ENCODE measurements around the gene MPHOSPH9. TPM values are rescaled to one million over a fixed set of nuclear protein-coding genes. Genes with fewer than 3 reads are reported as not detected.
A peak's percentile ranks its signal among the peaks of the same experiment; 100 is the strongest.
"Not testable (repeated sequence)": the region's sequence is repeated elsewhere in the genome, so short reads cannot be mapped to it uniquely, and the experiment has no call there.

Gene MPHOSPH9
- total RNA-seq, 1 donor from 2014 or later = 52.6 TPM

DNA sequence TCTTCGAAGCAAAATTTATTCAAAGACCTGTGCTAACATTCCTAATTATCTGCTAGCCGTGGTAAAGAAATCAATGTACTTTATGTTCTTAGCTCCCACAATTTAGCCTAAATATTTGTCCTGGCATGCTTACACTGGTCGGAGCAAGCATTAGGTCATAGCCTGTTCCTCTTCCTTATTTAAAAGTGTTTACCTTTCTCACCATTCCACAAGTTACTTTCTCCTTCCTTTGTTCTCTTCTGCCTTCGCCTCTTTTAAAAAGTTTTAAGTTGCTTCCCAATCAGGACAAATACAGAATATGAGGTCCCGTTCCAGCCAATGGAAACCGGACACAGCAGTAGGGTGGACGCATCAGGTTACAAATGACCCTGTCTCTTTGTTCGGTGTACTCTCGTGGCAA lies 27.1 kb upstream of the MPHOSPH9 start:
- TF ChIP-seq, protein P1, sequence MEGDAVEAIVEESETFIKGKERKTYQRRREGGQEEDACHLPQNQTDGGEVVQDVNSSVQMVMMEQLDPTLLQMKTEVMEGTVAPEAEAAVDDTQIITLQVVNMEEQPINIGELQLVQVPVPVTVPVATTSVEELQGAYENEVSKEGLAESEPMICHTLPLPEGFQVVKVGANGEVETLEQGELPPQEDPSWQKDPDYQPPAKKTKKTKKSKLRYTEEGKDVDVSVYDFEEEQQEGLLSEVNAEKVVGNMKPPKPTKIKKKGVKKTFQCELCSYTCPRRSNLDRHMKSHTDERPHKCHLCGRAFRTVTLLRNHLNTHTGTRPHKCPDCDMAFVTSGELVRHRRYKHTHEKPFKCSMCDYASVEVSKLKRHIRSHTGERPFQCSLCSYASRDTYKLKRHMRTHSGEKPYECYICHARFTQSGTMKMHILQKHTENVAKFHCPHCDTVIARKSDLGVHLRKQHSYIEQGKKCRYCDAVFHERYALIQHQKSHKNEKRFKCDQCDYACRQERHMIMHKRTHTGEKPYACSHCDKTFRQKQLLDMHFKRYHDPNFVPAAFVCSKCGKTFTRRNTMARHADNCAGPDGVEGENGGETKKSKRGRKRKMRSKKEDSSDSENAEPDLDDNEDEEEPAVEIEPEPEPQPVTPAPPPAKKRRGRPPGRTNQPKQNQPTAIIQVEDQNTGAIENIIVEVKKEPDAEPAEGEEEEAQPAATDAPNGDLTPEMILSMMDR (conservative IDR thresholded peaks at IDR 0.05; ENCODE audit: low read depth, low read length) = no peak
- H3K4me3 ChIP-seq (ENCODE audit: low read depth, low read length) = no peak overlapping the region
- no peak for DNase-seq (ENCODE audit: low read depth)

DNA sequence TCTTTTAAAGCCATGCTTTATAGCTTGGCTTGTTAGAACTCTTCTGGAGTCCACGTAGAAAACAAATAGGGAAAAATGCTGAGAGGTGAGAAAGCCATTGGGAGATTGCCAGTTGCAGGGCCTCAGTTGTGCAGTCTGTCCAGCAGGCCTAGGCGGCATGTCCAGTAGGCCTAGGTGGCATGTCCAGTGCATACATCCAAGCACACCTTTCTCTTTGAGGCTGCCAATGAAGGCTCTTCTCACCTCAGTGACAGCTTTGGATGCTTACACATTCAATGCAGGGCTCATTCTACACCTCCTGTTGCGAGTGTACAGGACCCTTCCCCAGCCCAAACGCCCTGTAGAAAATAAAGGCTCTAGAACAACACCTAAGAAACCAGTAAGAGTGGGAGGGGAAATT lies 25.7 kb upstream of the MPHOSPH9 start:
- no peak overlapping the region for H3K4me3 ChIP-seq (ENCODE audit: low read depth, low read length)
- TF ChIP-seq, protein P1 (conservative IDR thresholded peaks at IDR 0.05; ENCODE audit: low read depth, low read length) = no peak
- DNase-seq (ENCODE audit: low read depth) = no peak

DNA sequence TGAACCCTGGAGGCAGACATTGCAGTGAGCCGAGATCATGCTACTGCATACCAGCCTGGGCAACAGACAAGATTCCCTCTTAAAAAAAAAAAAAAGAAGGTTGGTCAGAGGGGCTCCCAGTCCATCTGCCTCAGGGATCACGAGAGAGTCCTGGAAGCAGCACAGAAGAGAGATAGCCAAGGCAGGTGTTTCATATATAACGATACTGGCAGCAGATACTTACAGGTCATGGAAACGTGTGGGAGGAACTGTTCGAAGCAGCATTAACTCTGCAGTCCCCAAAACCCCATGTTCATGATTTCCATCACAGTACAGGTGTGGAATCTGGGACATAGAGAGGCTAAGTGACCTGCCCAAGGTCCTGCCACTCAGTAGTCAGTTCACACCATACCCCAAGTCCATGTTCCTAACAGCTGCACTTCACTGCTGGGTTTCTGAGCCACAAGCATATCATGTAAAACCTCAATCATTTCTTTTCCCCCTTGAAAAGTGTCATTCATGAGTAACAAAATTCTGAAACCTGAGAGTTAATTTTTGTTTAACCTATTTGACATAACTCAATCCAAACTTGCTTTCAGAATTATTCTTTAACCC lies 22.0 kb upstream of the MPHOSPH9 start:
- H3K4me3 ChIP-seq (ENCODE audit: low read depth, low read length) = no peak overlapping the region
- TF ChIP-seq, protein P1 (conservative IDR thresholded peaks at IDR 0.05; ENCODE audit: low read depth, low read length) = no peak
- no peak for DNase-seq (ENCODE audit: low read depth)

DNA sequence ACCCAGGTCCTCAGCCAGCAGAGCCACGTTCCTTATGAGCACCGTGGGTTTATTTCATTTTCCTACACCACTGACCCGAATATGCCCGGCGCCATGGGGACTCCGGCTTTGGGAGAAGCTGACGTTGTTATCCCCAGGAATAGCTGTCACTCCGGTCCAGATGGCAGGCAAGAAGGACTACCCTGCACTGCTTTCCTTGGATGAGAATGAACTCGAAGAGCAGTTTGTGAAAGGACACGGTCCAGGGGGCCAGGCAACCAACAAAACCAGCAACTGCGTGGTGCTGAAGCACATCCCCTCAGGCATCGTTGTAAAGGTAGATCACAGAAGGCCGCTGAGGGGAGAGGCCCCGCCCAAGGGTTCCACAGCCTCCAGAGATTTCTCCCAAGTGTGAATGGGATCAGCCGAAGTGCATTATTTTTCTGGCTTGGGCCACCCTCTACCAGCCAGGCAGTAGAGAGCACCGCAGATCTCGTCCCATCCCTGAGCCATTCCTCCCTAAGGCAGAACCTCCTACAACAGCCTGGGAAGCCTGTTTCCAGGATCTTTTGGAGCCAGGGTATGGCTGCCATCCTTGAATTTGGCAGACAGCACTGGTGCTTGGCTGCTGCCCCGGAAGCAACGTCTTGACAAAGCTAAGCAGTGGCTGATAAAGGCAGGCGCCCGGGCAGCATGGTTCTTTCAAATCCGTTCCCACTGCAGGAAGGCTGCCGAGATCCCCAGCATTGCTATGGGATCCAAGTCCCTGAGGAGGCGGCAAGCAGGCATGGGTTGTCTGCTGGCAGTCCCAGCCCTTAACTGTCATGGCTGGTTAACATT lies 20.9 kb upstream of the MPHOSPH9 start:
- H3K4me3 ChIP-seq (ENCODE audit: low read depth, low read length) = no peak overlapping the region
- no peak for DNase-seq (ENCODE audit: low read depth)
- TF ChIP-seq, protein P1 (conservative IDR thresholded peaks at IDR 0.05; ENCODE audit: low read depth, low read length) = no peak

DNA sequence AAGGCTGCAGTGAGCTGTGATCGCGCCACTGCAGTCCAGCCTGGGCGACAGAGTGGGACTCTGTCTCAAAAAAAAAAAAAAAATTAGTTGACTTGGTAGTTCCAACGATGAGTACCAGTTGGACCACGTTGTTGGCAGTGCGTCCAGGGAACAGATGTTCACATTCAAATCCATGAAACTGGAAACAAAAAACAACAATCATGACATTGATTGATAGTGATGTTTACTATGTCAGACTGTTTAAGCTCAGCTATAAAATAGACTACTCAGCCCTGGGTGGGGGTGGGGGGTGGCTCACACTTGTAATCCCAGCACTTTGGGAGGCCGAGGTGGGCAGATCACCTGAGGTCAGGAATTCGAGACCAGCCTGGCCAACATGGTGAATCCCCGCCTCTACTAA lies 19.4 kb upstream of the MPHOSPH9 start:
- not testable (repeated sequence) for DNase-seq (ENCODE audit: low read depth); H3K4me3 ChIP-seq (ENCODE audit: low read depth, low read length)

DNA sequence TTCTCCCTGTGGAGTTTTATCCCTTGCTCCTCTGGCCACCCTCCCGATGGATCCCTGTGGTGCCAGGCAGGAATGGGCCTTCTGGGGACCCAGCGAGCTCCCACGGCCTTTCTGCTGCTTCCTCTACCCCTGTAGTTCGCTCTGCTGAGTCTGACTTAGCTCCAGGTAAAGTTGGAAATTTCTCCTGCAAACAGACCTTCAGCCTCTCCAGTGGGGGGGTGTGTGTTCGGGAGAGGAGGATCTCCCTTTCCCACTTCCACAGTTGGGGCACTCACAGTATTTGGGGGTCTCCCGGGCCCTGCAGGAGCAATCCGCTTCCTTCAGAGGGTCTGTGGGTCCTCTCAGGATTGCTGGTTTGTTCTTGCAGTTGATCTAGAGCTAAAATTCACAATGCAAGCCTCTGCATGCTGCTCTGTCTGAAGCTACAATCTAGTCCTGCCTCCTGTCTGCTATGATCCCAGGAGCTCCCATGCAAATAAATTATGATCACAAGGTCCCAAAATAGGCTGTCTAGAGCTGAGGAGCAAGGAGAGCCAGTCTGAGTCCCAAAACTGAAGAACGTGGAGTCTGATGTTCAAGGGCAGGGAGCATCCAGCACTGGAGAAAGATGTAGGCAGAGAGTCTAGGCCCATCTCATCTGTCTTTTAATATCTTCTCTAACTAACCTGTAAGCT lies 18.6 kb upstream of the MPHOSPH9 start:
- TF ChIP-seq, protein P1 (conservative IDR thresholded peaks at IDR 0.05; ENCODE audit: low read depth, low read length) = no peak
- DNase-seq (ENCODE audit: low read depth) = no peak
- peak overlapping the region; percentile 27 for H3K4me3 ChIP-seq (ENCODE audit: low read depth, low read length)

Measured in epithelial cell of proximal tubule (primary cell).